ENCODE results near the gene PDXK. TPM values are rescaled to one million over a fixed set of nuclear protein-coding genes. Genes with fewer than 3 reads are reported as not detected.

Gene PDXK
- total RNA-seq, 1 experiment from 2014 or later = 114 TPM

- no peaks in the 10 kb centered on the region for H3K9me3 ChIP-seq (ENCODE audit: low read depth, low read length, poor library complexity, severe bottlenecking)
- H3K27ac ChIP-seq (ENCODE audit: low read depth, low read length, poor library complexity, severe bottlenecking) = no peak overlapping the region
- BruUV-seq (replicated peaks) = no TSS peak
- H3K36me3 ChIP-seq (ENCODE audit: insufficient read depth, low read length, poor library complexity, severe bottlenecking) = no peaks in the 10 kb centered on the region
- ChIA-PET POLR2A (ENCODE audit: low non-redundant PET) (no interaction called here), CTCF (no interaction called here)
- TF ChIP-seq CTCF (conservative IDR thresholded peaks at IDR 0.05; ENCODE audit: low read depth, low read length) = no peak
- no peak for TF ChIP-seq EZH2 (IDR thresholded peaks at IDR 0.05; ENCODE audit: borderline replicate concordance, low read depth, low read length, poor library complexity, severe bottlenecking)
- no peaks in the 10 kb centered on the region for H3K27me3 ChIP-seq (replicated peaks; ENCODE audit: insufficient read depth, low read depth, low read length, poor library complexity)
- H3K4me1 ChIP-seq (ENCODE audit: insufficient read depth, low read length, poor library complexity, severe bottlenecking) = peaks cover 7% of the 10 kb centered on the region
- no peak overlapping the region for H3K4me3 ChIP-seq (ENCODE audit: low read depth, low read length, poor library complexity, severe bottlenecking)
- intact Hi-C loops (cut with micrococcal nuclease; ENCODE audit: unreplicated experiment) = no loop called here
- DNase-seq (ENCODE audit: low spot score) = no peak
Observed at GRCh38 chr21:43716376-43717165, 2.4 kb upstream of the PDXK start.

- DNase-seq (ENCODE audit: low spot score) = no peak
- H3K4me1 ChIP-seq (ENCODE audit: insufficient read depth, low read length, poor library complexity, severe bottlenecking) = peaks cover 7% of the 10 kb centered on the region
- H3K9me3 ChIP-seq (ENCODE audit: low read depth, low read length, poor library complexity, severe bottlenecking) = no peaks in the 10 kb centered on the region
- H3K4me3 ChIP-seq (ENCODE audit: low read depth, low read length, poor library complexity, severe bottlenecking) = no peak overlapping the region
- CTCF ChIA-PET = no interaction called here
- TF ChIP-seq EZH2 (IDR thresholded peaks at IDR 0.05; ENCODE audit: borderline replicate concordance, low read depth, low read length, poor library complexity, severe bottlenecking) (no peak), CTCF (conservative IDR thresholded peaks at IDR 0.05; ENCODE audit: low read depth, low read length) (no peak)
- no peaks in the 10 kb centered on the region for H3K36me3 ChIP-seq (ENCODE audit: insufficient read depth, low read length, poor library complexity, severe bottlenecking)
- intact Hi-C loops (cut with micrococcal nuclease; ENCODE audit: unreplicated experiment) = no loop called here
- no TSS peak for BruUV-seq (replicated peaks)
- H3K27ac ChIP-seq (ENCODE audit: low read depth, low read length, poor library complexity, severe bottlenecking) = no peak overlapping the region
- H3K27me3 ChIP-seq (replicated peaks; ENCODE audit: insufficient read depth, low read depth, low read length, poor library complexity) = no peaks in the 10 kb centered on the region
- POLR2A ChIA-PET (ENCODE audit: low non-redundant PET) = no interaction called here
Observed at GRCh38 chr21:43717166-43717853, 1.6 kb upstream of the PDXK start.

GRCh38 chr21:43717967-43718871 is 710 bp upstream of the PDXK start:
- Histone ChIP-seq H3K36me3 (ENCODE audit: insufficient read depth, low read length, poor library complexity, severe bottlenecking) (no peaks in the 10 kb centered on the region), H3K27me3 (replicated peaks; ENCODE audit: insufficient read depth, low read depth, low read length, poor library complexity) (no peaks in the 10 kb centered on the region), H3K4me1 (ENCODE audit: insufficient read depth, low read length, poor library complexity, severe bottlenecking) (peaks cover 7% of the 10 kb centered on the region), H3K27ac (ENCODE audit: low read depth, low read length, poor library complexity, severe bottlenecking) (peak overlapping the region; percentile 91), H3K4me3 (ENCODE audit: low read depth, low read length, poor library complexity, severe bottlenecking) (peak overlapping the region; percentile 99), H3K9me3 (ENCODE audit: low read depth, low read length, poor library complexity, severe bottlenecking) (no peaks in the 10 kb centered on the region)
- BruUV-seq (replicated peaks) = no TSS peak
- no peak for DNase-seq (ENCODE audit: low spot score)
- intact Hi-C loops (cut with micrococcal nuclease; ENCODE audit: unreplicated experiment) = no loop called here
- ChIA-PET POLR2A (ENCODE audit: low non-redundant PET) (no interaction called here), CTCF (no interaction called here)
- TF ChIP-seq EZH2 (IDR thresholded peaks at IDR 0.05; ENCODE audit: borderline replicate concordance, low read depth, low read length, poor library complexity, severe bottlenecking) (no peak), CTCF (conservative IDR thresholded peaks at IDR 0.05; ENCODE audit: low read depth, low read length) (no peak)

All from A673 (cell line).